ENCODE data around the gene MAU2. TPM values are rescaled to one million over a fixed set of nuclear protein-coding genes. Genes with fewer than 3 reads are reported as not detected.

MAU2 gene
- total RNA-seq, 1 donor from 2014 or later, result 35.0 TPM

GRCh38 chr19:19274716-19275565, 45.7 kb upstream of the MAU2 start:
- no peaks in the 10 kb centered on the region for H4K20me1 ChIP-seq (ENCODE audit: low read depth)
- H3K9me3 ChIP-seq (ENCODE audit: low read depth), result no peaks in the 10 kb centered on the region
- H3K4me3 Mint-ChIP-seq, result no peak overlapping the region
- H3K27me3 Mint-ChIP-seq (ENCODE audit: insufficient read depth, low read depth), result peaks cover 8% of the 10 kb centered on the region
- H3K27me3 ChIP-seq, result no peaks in the 10 kb centered on the region
- no peak overlapping the region for H3K27ac Mint-ChIP-seq
- no peak overlapping the region for H3K4me3 ChIP-seq
- no peak overlapping the region for H3K27ac ChIP-seq
- peaks cover 11% of the 10 kb centered on the region for H3F3A ChIP-seq (ENCODE audit: low read depth)
- H3K9me3 Mint-ChIP-seq, result no peaks in the 10 kb centered on the region
- no peak overlapping the region for H3K9ac ChIP-seq
- DNase-seq (ENCODE audit: low spot score), result no peak
- H3K36me3 ChIP-seq, result no peaks in the 10 kb centered on the region
- TF ChIP-seq, protein P1, sequence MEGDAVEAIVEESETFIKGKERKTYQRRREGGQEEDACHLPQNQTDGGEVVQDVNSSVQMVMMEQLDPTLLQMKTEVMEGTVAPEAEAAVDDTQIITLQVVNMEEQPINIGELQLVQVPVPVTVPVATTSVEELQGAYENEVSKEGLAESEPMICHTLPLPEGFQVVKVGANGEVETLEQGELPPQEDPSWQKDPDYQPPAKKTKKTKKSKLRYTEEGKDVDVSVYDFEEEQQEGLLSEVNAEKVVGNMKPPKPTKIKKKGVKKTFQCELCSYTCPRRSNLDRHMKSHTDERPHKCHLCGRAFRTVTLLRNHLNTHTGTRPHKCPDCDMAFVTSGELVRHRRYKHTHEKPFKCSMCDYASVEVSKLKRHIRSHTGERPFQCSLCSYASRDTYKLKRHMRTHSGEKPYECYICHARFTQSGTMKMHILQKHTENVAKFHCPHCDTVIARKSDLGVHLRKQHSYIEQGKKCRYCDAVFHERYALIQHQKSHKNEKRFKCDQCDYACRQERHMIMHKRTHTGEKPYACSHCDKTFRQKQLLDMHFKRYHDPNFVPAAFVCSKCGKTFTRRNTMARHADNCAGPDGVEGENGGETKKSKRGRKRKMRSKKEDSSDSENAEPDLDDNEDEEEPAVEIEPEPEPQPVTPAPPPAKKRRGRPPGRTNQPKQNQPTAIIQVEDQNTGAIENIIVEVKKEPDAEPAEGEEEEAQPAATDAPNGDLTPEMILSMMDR (IDR thresholded peaks at IDR 0.05), result no peak
- TF ChIP-seq EZH2 (IDR thresholded peaks at IDR 0.05), result no peak
- no peak for TF ChIP-seq EZH2phosphoT487 (IDR thresholded peaks at IDR 0.05)
- H2AFZ ChIP-seq (replicated peaks), result no peak overlapping the region
- peaks cover 6% of the 10 kb centered on the region for H3K36me3 Mint-ChIP-seq
- peaks cover 7% of the 10 kb centered on the region for H3K4me1 Mint-ChIP-seq
- no peaks in the 10 kb centered on the region for H3K79me2 ChIP-seq (ENCODE audit: low read depth)
- H3K4me1 ChIP-seq, result no peaks in the 10 kb centered on the region
- no peak overlapping the region for H3K4me2 ChIP-seq

GRCh38 chr19:19276386-19276785, 44.2 kb upstream of the MAU2 start:
- peaks cover 8% of the 10 kb centered on the region for H3K27me3 Mint-ChIP-seq (ENCODE audit: insufficient read depth, low read depth)
- no peak overlapping the region for H3K9ac ChIP-seq
- no peak overlapping the region for H2AFZ ChIP-seq (replicated peaks)
- peaks cover 7% of the 10 kb centered on the region for H3K4me1 Mint-ChIP-seq
- no peaks in the 10 kb centered on the region for H3K36me3 ChIP-seq
- DNase-seq (ENCODE audit: low spot score), result no peak
- H3K4me3 Mint-ChIP-seq, result no peak overlapping the region
- H3F3A ChIP-seq (ENCODE audit: low read depth), result peaks cover 11% of the 10 kb centered on the region
- no peaks in the 10 kb centered on the region for H3K27me3 ChIP-seq
- H3K27ac Mint-ChIP-seq, result no peak overlapping the region
- H3K4me2 ChIP-seq, result no peak overlapping the region
- no peak overlapping the region for H3K27ac ChIP-seq
- H3K9me3 Mint-ChIP-seq, result no peaks in the 10 kb centered on the region
- peaks cover 10% of the 10 kb centered on the region for H3K36me3 Mint-ChIP-seq
- H3K79me2 ChIP-seq (ENCODE audit: low read depth), result no peaks in the 10 kb centered on the region
- H3K4me1 ChIP-seq, result no peaks in the 10 kb centered on the region
- TF ChIP-seq EZH2 (IDR thresholded peaks at IDR 0.05), result no peak
- TF ChIP-seq EZH2phosphoT487 (IDR thresholded peaks at IDR 0.05), result no peak
- TF ChIP-seq, protein P1 (IDR thresholded peaks at IDR 0.05), result no peak
- H3K4me3 ChIP-seq, result no peak overlapping the region
- no peaks in the 10 kb centered on the region for H3K9me3 ChIP-seq (ENCODE audit: low read depth)
- no peaks in the 10 kb centered on the region for H4K20me1 ChIP-seq (ENCODE audit: low read depth)

GRCh38 chr19:19276851-19277250, 43.8 kb upstream of the MAU2 start:
- Histone ChIP-seq H3K36me3 (no peaks in the 10 kb centered on the region), H3F3A (ENCODE audit: low read depth) (peaks cover 11% of the 10 kb centered on the region), H3K27me3 (no peaks in the 10 kb centered on the region), H3K79me2 (ENCODE audit: low read depth) (no peaks in the 10 kb centered on the region), H3K4me1 (no peaks in the 10 kb centered on the region), H4K20me1 (ENCODE audit: low read depth) (no peaks in the 10 kb centered on the region), H3K27ac (no peak overlapping the region), H3K4me3 (no peak overlapping the region), H2AFZ (replicated peaks) (no peak overlapping the region), H3K9me3 (ENCODE audit: low read depth) (no peaks in the 10 kb centered on the region), H3K4me2 (no peak overlapping the region), H3K9ac (no peak overlapping the region)
- Mint-ChIP-seq H3K4me3 (no peak overlapping the region), H3K36me3 (peaks cover 10% of the 10 kb centered on the region), H3K27ac (no peak overlapping the region), H3K4me1 (peaks cover 7% of the 10 kb centered on the region), H3K9me3 (no peaks in the 10 kb centered on the region), H3K27me3 (ENCODE audit: insufficient read depth, low read depth) (peaks cover 5% of the 10 kb centered on the region)
- TF ChIP-seq, protein P1 (IDR thresholded peaks at IDR 0.05), result no peak
- TF ChIP-seq EZH2phosphoT487 (IDR thresholded peaks at IDR 0.05), result no peak
- TF ChIP-seq EZH2 (IDR thresholded peaks at IDR 0.05), result no peak
- DNase-seq (ENCODE audit: low spot score), result no peak

Measured in neural progenitor cell (in vitro differentiated cells).